Measurements from ENCODE around the gene ZHX3.

The ZHX3 gene

DNA sequence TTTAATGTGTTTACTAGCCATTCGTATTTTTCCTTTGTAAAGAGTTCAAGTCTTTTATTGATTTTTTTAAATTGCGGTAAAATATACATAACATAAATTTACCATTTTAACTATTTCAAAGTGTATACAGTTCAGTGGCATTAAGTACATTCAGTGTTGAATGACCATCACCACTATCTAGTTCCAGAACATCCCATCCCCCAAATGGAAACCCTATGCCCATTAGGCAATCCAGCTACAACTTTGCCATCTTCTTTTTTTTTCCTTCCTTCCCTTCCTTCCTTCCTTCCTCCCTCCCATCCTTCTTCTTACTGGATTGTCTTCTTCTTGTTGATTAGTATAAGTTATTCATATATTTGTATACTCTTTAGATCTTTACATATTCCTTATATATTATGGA, 31.7 kb upstream of the ZHX3 start:
- Histone ChIP-seq H3K36me3 (ENCODE audit: control insufficient read depth, insufficient read depth, low read length) (no peaks in the 10 kb centered on the region), H3K4me1 (no peaks in the 10 kb centered on the region), H3K27ac (no peak overlapping the region), H3K79me2 (no peaks in the 10 kb centered on the region), H3K4me2 (ENCODE audit: low read length) (no peak overlapping the region), H3K9ac (no peak overlapping the region), H2AFZ (no peak overlapping the region), H3K4me3 (ENCODE audit: low read depth, low read length) (no peak overlapping the region), H3K9me3 (ENCODE audit: control insufficient read depth, low read length) (no peaks in the 10 kb centered on the region), H3K27me3 (ENCODE audit: control insufficient read depth, insufficient read depth, low read length) (no peaks in the 10 kb centered on the region)
- TF ChIP-seq, protein P1, sequence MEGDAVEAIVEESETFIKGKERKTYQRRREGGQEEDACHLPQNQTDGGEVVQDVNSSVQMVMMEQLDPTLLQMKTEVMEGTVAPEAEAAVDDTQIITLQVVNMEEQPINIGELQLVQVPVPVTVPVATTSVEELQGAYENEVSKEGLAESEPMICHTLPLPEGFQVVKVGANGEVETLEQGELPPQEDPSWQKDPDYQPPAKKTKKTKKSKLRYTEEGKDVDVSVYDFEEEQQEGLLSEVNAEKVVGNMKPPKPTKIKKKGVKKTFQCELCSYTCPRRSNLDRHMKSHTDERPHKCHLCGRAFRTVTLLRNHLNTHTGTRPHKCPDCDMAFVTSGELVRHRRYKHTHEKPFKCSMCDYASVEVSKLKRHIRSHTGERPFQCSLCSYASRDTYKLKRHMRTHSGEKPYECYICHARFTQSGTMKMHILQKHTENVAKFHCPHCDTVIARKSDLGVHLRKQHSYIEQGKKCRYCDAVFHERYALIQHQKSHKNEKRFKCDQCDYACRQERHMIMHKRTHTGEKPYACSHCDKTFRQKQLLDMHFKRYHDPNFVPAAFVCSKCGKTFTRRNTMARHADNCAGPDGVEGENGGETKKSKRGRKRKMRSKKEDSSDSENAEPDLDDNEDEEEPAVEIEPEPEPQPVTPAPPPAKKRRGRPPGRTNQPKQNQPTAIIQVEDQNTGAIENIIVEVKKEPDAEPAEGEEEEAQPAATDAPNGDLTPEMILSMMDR (IDR thresholded peaks at IDR 0.05), result no peak

DNA sequence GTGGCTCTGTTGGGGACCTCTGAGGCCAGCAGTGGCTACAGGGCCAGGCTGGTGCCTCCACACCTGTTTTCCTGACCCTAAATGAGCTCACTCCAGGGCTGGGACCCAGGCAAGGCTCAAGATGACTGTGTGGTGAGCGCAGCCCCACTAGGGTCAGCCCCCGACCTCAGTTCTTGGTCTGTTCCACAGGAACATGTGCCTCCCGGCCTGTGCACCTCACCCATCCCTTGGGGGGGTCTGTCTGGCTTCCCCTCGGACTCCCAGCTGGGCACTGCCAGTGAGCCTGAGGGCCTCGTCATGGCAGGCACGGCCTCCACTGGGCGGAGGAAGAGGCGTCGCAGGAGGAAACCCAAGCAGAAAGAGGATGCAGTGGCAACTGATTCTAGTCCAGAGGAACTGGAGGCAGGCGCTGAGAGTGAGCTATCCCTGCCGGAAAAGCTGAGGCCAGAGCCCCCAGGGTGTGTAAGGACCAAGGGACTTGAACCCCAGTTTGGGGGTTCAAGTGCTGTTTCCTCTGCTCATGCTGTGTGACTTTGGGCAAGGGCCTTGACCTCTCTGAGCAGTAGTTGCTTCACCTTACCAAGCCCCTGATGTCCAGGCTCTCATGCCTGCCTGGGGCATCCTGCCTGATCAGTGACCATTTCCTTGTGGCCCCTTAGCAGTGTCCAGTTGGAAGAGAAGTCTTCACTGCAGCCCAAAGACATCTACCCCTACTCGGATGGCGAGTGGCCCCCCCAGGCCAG, 31.1 kb upstream of the ZHX3 start:
- H3K9me3 ChIP-seq (ENCODE audit: control insufficient read depth, low read length), result no peaks in the 10 kb centered on the region
- TF ChIP-seq, protein P1 (IDR thresholded peaks at IDR 0.05), result no peak
- H3K4me3 ChIP-seq (ENCODE audit: low read depth, low read length), result no peak overlapping the region
- H2AFZ ChIP-seq, result no peak overlapping the region
- no peaks in the 10 kb centered on the region for H3K79me2 ChIP-seq
- H3K27ac ChIP-seq, result no peak overlapping the region
- H3K36me3 ChIP-seq (ENCODE audit: control insufficient read depth, insufficient read depth, low read length), result no peaks in the 10 kb centered on the region
- H3K9ac ChIP-seq, result no peak overlapping the region
- H3K4me1 ChIP-seq, result no peaks in the 10 kb centered on the region
- no peaks in the 10 kb centered on the region for H3K27me3 ChIP-seq (ENCODE audit: control insufficient read depth, insufficient read depth, low read length)
- no peak overlapping the region for H3K4me2 ChIP-seq (ENCODE audit: low read length)

DNA sequence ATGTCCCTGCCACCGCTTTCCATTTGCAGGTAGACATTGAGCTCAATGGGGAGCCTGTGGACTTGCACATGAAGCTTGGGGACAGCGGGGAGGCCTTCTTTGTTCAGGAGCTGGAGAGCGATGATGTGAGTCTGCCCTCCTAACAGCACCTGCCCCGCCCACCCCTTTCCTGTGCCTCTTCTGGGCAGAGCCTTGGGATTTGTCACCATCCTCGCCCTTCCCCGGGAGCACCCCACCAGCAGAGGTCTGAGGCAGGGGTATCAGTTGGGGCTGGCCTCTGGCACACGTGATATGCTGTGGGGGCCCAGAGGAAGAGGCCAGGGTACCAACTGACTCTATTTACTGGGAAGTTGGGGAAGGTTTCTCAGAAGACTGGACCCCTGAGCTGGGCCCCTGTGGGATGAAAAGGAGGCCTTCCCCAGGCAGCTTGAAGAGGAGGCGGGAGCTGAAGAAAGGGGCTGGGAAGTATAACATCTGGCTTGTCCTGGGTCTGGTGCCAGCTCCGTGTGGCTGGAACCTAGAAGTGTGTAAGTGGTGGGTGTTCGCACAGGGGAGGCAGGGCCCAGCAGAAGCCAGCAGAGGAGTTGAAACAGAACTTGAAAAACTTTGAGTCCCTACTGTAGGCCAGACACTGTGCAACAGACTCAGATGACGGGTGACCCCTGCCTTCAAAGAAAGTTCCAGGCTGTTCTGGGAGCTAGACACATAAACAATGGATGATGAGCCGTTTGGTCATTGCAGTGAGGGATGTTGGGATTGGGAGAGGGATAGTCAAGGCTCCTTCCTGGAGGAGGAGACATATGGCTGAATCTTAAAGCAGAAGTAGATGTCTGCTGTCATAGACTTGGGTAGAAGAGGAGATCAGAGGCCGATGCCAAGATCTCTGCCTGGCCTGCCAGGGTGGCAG, 30.2 kb upstream of the ZHX3 start:
- Histone ChIP-seq H3K4me1 (no peaks in the 10 kb centered on the region), H3K36me3 (ENCODE audit: control insufficient read depth, insufficient read depth, low read length) (no peaks in the 10 kb centered on the region), H3K4me3 (ENCODE audit: low read depth, low read length) (no peak overlapping the region), H3K27ac (no peak overlapping the region), H3K4me2 (ENCODE audit: low read length) (no peak overlapping the region), H3K9me3 (ENCODE audit: control insufficient read depth, low read length) (no peaks in the 10 kb centered on the region), H3K79me2 (no peaks in the 10 kb centered on the region), H3K27me3 (ENCODE audit: control insufficient read depth, insufficient read depth, low read length) (no peaks in the 10 kb centered on the region), H3K9ac (no peak overlapping the region), H2AFZ (no peak overlapping the region)
- TF ChIP-seq, protein P1 (IDR thresholded peaks at IDR 0.05), result no peak

DNA sequence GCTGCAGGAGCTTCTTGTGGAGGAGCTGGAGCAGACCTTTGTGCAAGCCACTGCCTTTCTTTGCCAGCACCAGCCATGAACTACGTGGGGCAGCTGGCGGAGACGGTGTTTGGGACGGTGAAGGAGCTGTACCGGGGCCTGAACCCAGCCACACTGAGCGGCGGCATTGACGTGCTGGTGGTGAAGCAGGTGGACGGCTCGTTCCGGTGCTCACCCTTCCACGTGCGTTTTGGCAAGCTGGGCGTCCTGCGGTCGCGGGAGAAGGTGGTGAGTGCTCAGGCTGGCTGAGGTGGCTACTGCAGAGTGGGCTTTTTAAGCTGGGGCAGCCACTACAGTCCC, 28.2 kb upstream of the ZHX3 start:
- no peak overlapping the region for H3K9ac ChIP-seq
- H3K27ac ChIP-seq, result no peak overlapping the region
- no peaks in the 10 kb centered on the region for H3K9me3 ChIP-seq (ENCODE audit: control insufficient read depth, low read length)
- TF ChIP-seq, protein P1 (IDR thresholded peaks at IDR 0.05), result no peak
- no peaks in the 10 kb centered on the region for H3K79me2 ChIP-seq
- no peak overlapping the region for H3K4me3 ChIP-seq (ENCODE audit: low read depth, low read length)
- H3K4me1 ChIP-seq, result peaks cover 6% of the 10 kb centered on the region
- no peak overlapping the region for H2AFZ ChIP-seq
- H3K4me2 ChIP-seq (ENCODE audit: low read length), result no peak overlapping the region
- H3K36me3 ChIP-seq (ENCODE audit: control insufficient read depth, insufficient read depth, low read length), result no peaks in the 10 kb centered on the region
- H3K27me3 ChIP-seq (ENCODE audit: control insufficient read depth, insufficient read depth, low read length), result no peaks in the 10 kb centered on the region
